A673 (cell line): ENCODE measurements around the gene PTPRK. TPM values are rescaled to one million over a fixed set of nuclear protein-coding genes. Genes with fewer than 3 reads are reported as not detected.

Source experiments
- BruUV-seq: library from RNA; stranded (reverse); fragments of 400-500 nt; replicated peaks from 2 replicates; lab custom pipeline; 2021; lab: Mats Ljungman, UMichigan
- CTCF ChIA-PET: fragments of 300-600 bp; sonication (Branson Sonifier 250); formaldehyde crosslinking; loops from one replicate; lab custom pipeline; 2022; ENCODE audit warnings: antibody characterized with exemption; lab: Charles Lee
- POLR2A ChIA-PET: fragments of 300-600 bp; sonication (Branson Sonifier 250); formaldehyde crosslinking; loops from one replicate; lab custom pipeline; 2022; ENCODE audit warnings: antibody characterized with exemption; ENCODE audit not compliant: low non-redundant PET; lab: Charles Lee
- DNase-seq: peaks from one replicate; pipeline ENCODE4 v3.0.0-alpha.2; 2015; ENCODE audit warnings: low spot score
- H3K27ac ChIP-seq: fragments of 200-600 bp; sonication (generic); 2 replicates; pipeline ENCODE4 v1.5.1; 2016; ENCODE audit warnings: mixed run types, low read depth, mild to moderate bottlenecking, mixed read lengths, antibody characterized with exemption, low read length; ENCODE audit not compliant: poor library complexity, severe bottlenecking
- H3K27me3 ChIP-seq: fragments of 200-600 bp; sonication (generic); replicated peaks from 2 replicates; pipeline ENCODE4 v1.6.1; 2017; ENCODE audit warnings: mixed run types, low read depth, mild to moderate bottlenecking, mixed read lengths, antibody characterized with exemption, low read length; ENCODE audit not compliant: insufficient read depth, poor library complexity
- H3K36me3 ChIP-seq: fragments of 200-600 bp; sonication (generic); 2 replicates; pipeline ENCODE4 v1.6.1; 2016; ENCODE audit warnings: mixed run types, mild to moderate bottlenecking, mixed read lengths, antibody characterized with exemption, low read length; ENCODE audit not compliant: insufficient read depth, poor library complexity, severe bottlenecking
- H3K4me1 ChIP-seq: fragments of 200-600 bp; sonication (generic); 2 replicates; pipeline ENCODE4 v1.6.1; 2017; ENCODE audit warnings: mixed run types, mild to moderate bottlenecking, mixed read lengths, antibody characterized with exemption, low read length; ENCODE audit not compliant: insufficient read depth, poor library complexity, severe bottlenecking
- H3K4me3 ChIP-seq: fragments of 200-600 bp; sonication (generic); 2 replicates; pipeline ENCODE4 v1.5.1; 2016; ENCODE audit warnings: low read depth, mixed run types, mild to moderate bottlenecking, mixed read lengths, low read length; ENCODE audit not compliant: poor library complexity, severe bottlenecking
- H3K9me3 ChIP-seq: fragments of 200-600 bp; sonication (generic); 2 replicates; pipeline ENCODE4 v1.6.1; 2016; ENCODE audit warnings: mixed run types, low read depth, mild to moderate bottlenecking, mixed read lengths, antibody characterized with exemption, low read length; ENCODE audit not compliant: poor library complexity, severe bottlenecking
- EZH2 ChIP-seq: fragments of 200-600 bp; sonication (generic); IDR thresholded peaks from 2 replicates; pipeline ENCODE4 v1.6.1; 2017; ENCODE audit warnings: borderline replicate concordance, low read depth, mild to moderate bottlenecking, mixed read lengths, antibody characterized with exemption, low read length; ENCODE audit not compliant: poor library complexity, severe bottlenecking
- intact Hi-C: fragments of 100-400 bp; cut with micrococcal nuclease; formaldehyde crosslinking; loops from one replicate; pipeline ENCODE4 v1.10.0; 2022; ENCODE audit not compliant: unreplicated experiment
- total RNA-seq: library from RNA; stranded (reverse); gene quantifications from 2 replicates; pipeline ENCODE4 v1.2.3, GENCODE V29; 2021
- TF ChIP-seq, protein P1 (sequence below): fragments of 300-800, 200-600 bp; sonication (generic); conservative IDR thresholded peaks from 2 replicates; pipeline ENCODE4 v1.5.1; 2017; ENCODE audit warnings: low read depth, mild to moderate bottlenecking, antibody characterized with exemption, low read length, moderate library complexity, mixed read lengths

PTPRK gene
- total RNA-seq, 1 experiment from 2014 or later: 77.3 TPM

DNA sequence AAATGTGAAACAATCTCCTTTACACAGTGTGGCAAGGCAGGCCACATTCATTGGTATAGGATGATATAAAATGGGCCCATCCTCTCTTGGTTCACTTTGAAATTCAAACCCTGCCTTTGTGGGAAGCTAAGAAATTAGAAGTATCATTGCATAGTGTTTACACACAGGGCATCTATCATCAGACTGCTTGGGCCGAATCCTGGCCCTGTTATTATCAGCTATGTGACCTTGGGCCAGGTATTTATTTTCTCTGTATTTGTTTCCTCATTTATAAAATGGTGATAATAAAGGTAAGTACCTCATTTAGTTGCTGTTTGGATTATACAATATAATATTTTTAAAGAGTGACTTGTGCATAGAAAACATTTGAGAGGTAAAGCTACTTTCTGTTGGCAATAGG is 45.5 kb downstream of the PTPRK start:
- no peak overlapping the region for H3K4me3 ChIP-seq
- CTCF ChIA-PET: no interaction called here
- TF ChIP-seq EZH2: no peak
- TF ChIP-seq, protein P1, sequence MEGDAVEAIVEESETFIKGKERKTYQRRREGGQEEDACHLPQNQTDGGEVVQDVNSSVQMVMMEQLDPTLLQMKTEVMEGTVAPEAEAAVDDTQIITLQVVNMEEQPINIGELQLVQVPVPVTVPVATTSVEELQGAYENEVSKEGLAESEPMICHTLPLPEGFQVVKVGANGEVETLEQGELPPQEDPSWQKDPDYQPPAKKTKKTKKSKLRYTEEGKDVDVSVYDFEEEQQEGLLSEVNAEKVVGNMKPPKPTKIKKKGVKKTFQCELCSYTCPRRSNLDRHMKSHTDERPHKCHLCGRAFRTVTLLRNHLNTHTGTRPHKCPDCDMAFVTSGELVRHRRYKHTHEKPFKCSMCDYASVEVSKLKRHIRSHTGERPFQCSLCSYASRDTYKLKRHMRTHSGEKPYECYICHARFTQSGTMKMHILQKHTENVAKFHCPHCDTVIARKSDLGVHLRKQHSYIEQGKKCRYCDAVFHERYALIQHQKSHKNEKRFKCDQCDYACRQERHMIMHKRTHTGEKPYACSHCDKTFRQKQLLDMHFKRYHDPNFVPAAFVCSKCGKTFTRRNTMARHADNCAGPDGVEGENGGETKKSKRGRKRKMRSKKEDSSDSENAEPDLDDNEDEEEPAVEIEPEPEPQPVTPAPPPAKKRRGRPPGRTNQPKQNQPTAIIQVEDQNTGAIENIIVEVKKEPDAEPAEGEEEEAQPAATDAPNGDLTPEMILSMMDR: no peak
- no peak overlapping the region for H3K27ac ChIP-seq
- DNase-seq: no peak
- POLR2A ChIA-PET: no interaction called here
- H3K36me3 ChIP-seq: no peaks in the 10 kb centered on the region
- no peaks in the 10 kb centered on the region for H3K4me1 ChIP-seq
- H3K27me3 ChIP-seq: no peaks in the 10 kb centered on the region
- BruUV-seq: no TSS peak
- no peaks in the 10 kb centered on the region for H3K9me3 ChIP-seq
- intact Hi-C loops: no loop called here

- POLR2A ChIA-PET: no interaction called here
- Histone ChIP-seq H3K27me3 (no peaks in the 10 kb centered on the region), H3K36me3 (no peaks in the 10 kb centered on the region), H3K4me1 (no peaks in the 10 kb centered on the region), H3K9me3 (no peaks in the 10 kb centered on the region), H3K27ac (no peak overlapping the region), H3K4me3 (no peak overlapping the region)
- no TSS peak for BruUV-seq
- intact Hi-C loops: no loop called here
- TF ChIP-seq, protein P1: no peak
- no peak for TF ChIP-seq EZH2
- DNase-seq: no peak
- CTCF ChIA-PET: no interaction called here
Measured at GRCh38 chr6:128474481-128474880, 45.9 kb downstream of the PTPRK start.

- no peaks in the 10 kb centered on the region for H3K4me1 ChIP-seq
- DNase-seq: no peak
- H3K27ac ChIP-seq: no peak overlapping the region
- no peaks in the 10 kb centered on the region for H3K27me3 ChIP-seq
- CTCF ChIA-PET: no interaction called here
- no TSS peak for BruUV-seq
- no peaks in the 10 kb centered on the region for H3K36me3 ChIP-seq
- intact Hi-C loops: no loop called here
- TF ChIP-seq, protein P1: no peak
- no peak for TF ChIP-seq EZH2
- POLR2A ChIA-PET: interaction anchor here (0.6 kb wide), 1 partner anchor 17 kb away, joined by 4 read pairs; no protein-coding TSS in a partner anchor
- no peak overlapping the region for H3K4me3 ChIP-seq
- H3K9me3 ChIP-seq: no peaks in the 10 kb centered on the region
Measured at GRCh38 chr6:128471907-128472306, 48.5 kb downstream of the PTPRK start.
